ENCODE data around the gene SLCO3A1. TPM values are rescaled to one million over a fixed set of nuclear protein-coding genes. Genes with fewer than 3 reads are reported as not detected.

SLCO3A1 gene
- total and polyA plus RNA-seq, 2 of the 8 experiments (the other 6 are each of a cell fraction or from before 2014, with no cell fraction given): 15.1 to 20.4 TPM

DNA sequence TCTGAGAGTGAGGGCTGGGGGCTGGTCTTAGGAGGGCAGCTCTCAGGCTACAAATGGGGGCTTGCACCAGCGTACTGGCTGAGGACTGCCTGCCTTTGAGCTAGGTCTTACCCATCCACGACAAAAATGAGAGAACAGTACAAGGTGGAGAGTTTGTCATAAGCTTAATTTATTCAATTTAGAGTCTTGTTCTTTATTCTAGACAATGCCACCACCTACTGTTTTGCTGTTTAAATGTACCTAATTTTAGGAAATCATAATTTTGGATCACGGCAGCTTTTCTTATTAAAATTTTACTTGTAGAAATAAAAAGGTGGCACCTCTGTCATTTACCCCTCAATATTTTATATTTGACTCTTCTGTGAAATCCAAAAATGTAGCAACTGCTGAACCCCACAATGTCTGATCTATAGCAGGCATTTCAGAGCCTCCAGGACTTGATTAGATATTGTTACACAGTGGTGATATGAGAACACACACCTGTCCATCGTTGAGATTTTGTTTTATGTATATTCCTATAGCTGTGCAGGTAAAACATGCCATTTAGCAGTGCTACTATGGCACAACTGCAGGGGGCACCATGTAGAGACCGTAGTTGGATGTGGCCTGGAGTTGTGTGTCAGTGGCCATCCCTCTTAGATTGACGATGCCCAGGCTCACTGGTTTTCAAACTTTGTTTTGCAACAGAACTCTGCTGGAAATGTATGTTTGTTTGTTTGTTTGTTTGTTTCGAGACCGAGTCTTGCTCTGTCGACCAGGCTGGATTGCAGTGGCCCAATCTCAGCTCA lies 88.6 kb downstream of the SLCO3A1 start:
- H3K36me3 ChIP-seq (ENCODE audit: control insufficient read depth in 2 of 4, insufficient read depth in 4 of 4, low read length in 3 of 4): no peaks in the 10 kb centered on the region
- no peak overlapping the region for H3K4ac ChIP-seq (replicated peaks; ENCODE audit: insufficient read length, low read depth, low read length)
- H3K23ac ChIP-seq (ENCODE audit: insufficient read length): no peak overlapping the region
- no peaks in the 10 kb centered on the region for H3K27me3 ChIP-seq (replicated peaks in 1 of 4; ENCODE audit: control insufficient read depth in 3 of 4, extremely low read depth in 1 of 4, insufficient read depth in 3 of 4, low read length in 3 of 4)
- H3K14ac ChIP-seq (ENCODE audit: insufficient read length): no peak overlapping the region
- no peak overlapping the region; the same call in 1 of the 2 replicates for H2BK12ac ChIP-seq (ENCODE audit: low read depth, low read length)
- H2AK5ac ChIP-seq (ENCODE audit: low read depth, low read length): 0 out of 2 replicates have a peak overlapping the region, but pooled peaks have one; percentile 46
- H2AFZ ChIP-seq (ENCODE audit: low read length): no peak overlapping the region
- H4K8ac ChIP-seq (ENCODE audit: extremely low read depth, insufficient read depth, low read length): no peak overlapping the region
- DNase-seq (ENCODE audit: low read depth in 1 of 2, low spot score in 2 of 2): no peak
- no peaks in the 10 kb centered on the region for H3K9me3 ChIP-seq (ENCODE audit: insufficient read depth in 2 of 2, low read depth in 1 of 2, low read length in 1 of 2)
- H2BK5ac ChIP-seq (ENCODE audit: low read depth, low read length): no peak overlapping the region
- H2BK120ac ChIP-seq (replicated peaks; ENCODE audit: low read depth, low read length): no peak overlapping the region
- H3K56ac ChIP-seq (replicated peaks; ENCODE audit: insufficient read length, low read depth, low read length): no peak overlapping the region
- H3K79me2 ChIP-seq (ENCODE audit: control insufficient read depth in 1 of 2, insufficient read depth in 2 of 2, low read length in 2 of 2): peaks cover 0 to 23% of the 10 kb centered on the region in 2 experiments; a peak in 2 of 4 replicates
- ChIA-PET POLR2A (ENCODE audit: partially characterized antibody) (interaction anchor here (0.8 to 1.5 kb wide), 3 partner anchors 14 to 126 kb away, joined by 3 read pairs; partner anchors contain the start of gene SLCO3A1), CTCF (ENCODE audit: partially characterized antibody) (interaction anchor here (1.0 to 4.9 kb wide), 13 partner anchors 12 to 136 kb away, joined by 3 to 34 read pairs (median 4); partner anchors contain the start of gene SLCO3A1)
- H2BK20ac ChIP-seq (ENCODE audit: low read length): peak overlapping the region; percentile 41; the same call in 1 of the 2 replicates
- TF ChIP-seq, protein P1, sequence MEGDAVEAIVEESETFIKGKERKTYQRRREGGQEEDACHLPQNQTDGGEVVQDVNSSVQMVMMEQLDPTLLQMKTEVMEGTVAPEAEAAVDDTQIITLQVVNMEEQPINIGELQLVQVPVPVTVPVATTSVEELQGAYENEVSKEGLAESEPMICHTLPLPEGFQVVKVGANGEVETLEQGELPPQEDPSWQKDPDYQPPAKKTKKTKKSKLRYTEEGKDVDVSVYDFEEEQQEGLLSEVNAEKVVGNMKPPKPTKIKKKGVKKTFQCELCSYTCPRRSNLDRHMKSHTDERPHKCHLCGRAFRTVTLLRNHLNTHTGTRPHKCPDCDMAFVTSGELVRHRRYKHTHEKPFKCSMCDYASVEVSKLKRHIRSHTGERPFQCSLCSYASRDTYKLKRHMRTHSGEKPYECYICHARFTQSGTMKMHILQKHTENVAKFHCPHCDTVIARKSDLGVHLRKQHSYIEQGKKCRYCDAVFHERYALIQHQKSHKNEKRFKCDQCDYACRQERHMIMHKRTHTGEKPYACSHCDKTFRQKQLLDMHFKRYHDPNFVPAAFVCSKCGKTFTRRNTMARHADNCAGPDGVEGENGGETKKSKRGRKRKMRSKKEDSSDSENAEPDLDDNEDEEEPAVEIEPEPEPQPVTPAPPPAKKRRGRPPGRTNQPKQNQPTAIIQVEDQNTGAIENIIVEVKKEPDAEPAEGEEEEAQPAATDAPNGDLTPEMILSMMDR (IDR thresholded peaks at IDR 0.05; ENCODE audit: control extremely low read depth in 1 of 3, insufficient read depth in 1 of 3, low read depth in 1 of 3, low read length in 3 of 3): peak in 1 of 3 experiments; percentile 28; a peak in 1 of 4 replicates
- no peak for TF ChIP-seq KDM4A (IDR thresholded peaks at IDR 0.05; ENCODE audit: low read depth, low read length, severe bottlenecking)
- H4K20me1 ChIP-seq (replicated peaks in 1 of 2; ENCODE audit: control insufficient read depth in 1 of 2, insufficient read depth in 2 of 2, low read length in 2 of 2): no peaks in the 10 kb centered on the region
- no peak overlapping the region for H3K4me3 ChIP-seq (ENCODE audit: extremely low read depth in 1 of 4, insufficient read depth in 2 of 4, low read depth in 3 of 4, low read length in 4 of 4)
- WGBS, 2 experiments (ENCODE audit: extremely low coverage in 1 of 2, insufficient coverage in 1 of 2, insufficient read length in 1 of 2, insufficient replicate concordance in 2 of 2, low coverage in 1 of 2, low lambda C conversion rate in 2 of 2, missing lambda C conversion rate in 1 of 2): 88% methylated on average over 9 of the region's 9 CpGs; no CpG with 5 or more reads in 1 of the 2 experiments
- H3K79me1 ChIP-seq (ENCODE audit: low read depth, low read length): peaks cover 8% of the 10 kb centered on the region; the same call in 1 of the 2 replicates
- H3K27ac ChIP-seq (ENCODE audit: low read depth, low read length): no peak overlapping the region
- no peak overlapping the region for H2BK15ac ChIP-seq (ENCODE audit: low read length)
- H3K9ac ChIP-seq (replicated peaks in 1 of 4; ENCODE audit: extremely low read depth in 1 of 4, low read depth in 3 of 4, low read length in 3 of 4): no peak overlapping the region
- H3K4me2 ChIP-seq (ENCODE audit: insufficient read depth in 1 of 2, low read depth in 2 of 2, low read length in 2 of 2): no peak overlapping the region
- H3K23me2 ChIP-seq (ENCODE audit: low read depth, low read length): no peaks in the 10 kb centered on the region
- no peak overlapping the region for H4K5ac ChIP-seq (ENCODE audit: insufficient read length, low read depth, low read length)
- peaks cover 8 to 20% (median 16%) of the 10 kb centered on the region in 4 experiments; a peak in 5 of 7 replicates for H3K4me1 ChIP-seq (replicated peaks in 1 of 4; ENCODE audit: control insufficient read depth in 3 of 4, insufficient read depth in 4 of 4, low read length in 3 of 4)
- H3K18ac ChIP-seq (ENCODE audit: extremely low read depth, low read length): no peak overlapping the region
- no peak for FAIRE-seq
- H4K91ac ChIP-seq (replicated peaks; ENCODE audit: insufficient read length, low read length): no peak overlapping the region
